Common myeloid progenitor, CD34-positive (primary cell): ENCODE data around the gene ZBTB49.
A peak's percentile ranks its signal among the peaks of the same experiment; 100 is the strongest.

ENCODE experiments used
- CTCF ChIA-PET: fragments of 350-600 bp; sonication (Branson Sonifier 250); formaldehyde crosslinking; loops from one replicate; lab custom pipeline; 2021; ENCODE audit warnings: antibody characterized with exemption; lab: Charles Lee
- POLR2A ChIA-PET: fragments of 350-600 bp; sonication (Branson Sonifier 250); formaldehyde crosslinking; loops from one replicate; lab custom pipeline; 2021; ENCODE audit warnings: antibody characterized with exemption; lab: Charles Lee
- DNase-seq, 3 donors: peaks; one replicate each; pipeline versions ENCODE4 v3.0.0 to v3.0.0-alpha.2; 2013
- H3K27ac ChIP-seq, 2 experiments: 1 replicate in 1 of 2; 2 replicates in 1 of 2; pipeline ENCODE4 v1.7.0; 2013; ENCODE audit warnings: inconsistent platforms in 2 of 2, low read length in 2 of 2, mild to moderate bottlenecking in 2 of 2, low read depth in 1 of 2, moderate library complexity in 1 of 2; ENCODE audit not compliant: severe bottlenecking in 2 of 2, insufficient read depth in 1 of 2, poor library complexity in 1 of 2
- H3K27me3 ChIP-seq, 5 experiments: replicated peaks in 2 of 5; 1 replicate in 3 of 5; 2 replicates in 2 of 5; pipeline versions ENCODE4 v1.6.1 to v1.7.0; 2013; ENCODE audit warnings: low read length in 4 of 5, mild to moderate bottlenecking in 2 of 5, moderate library complexity in 2 of 5, inconsistent platforms in 1 of 5; ENCODE audit not compliant: insufficient read depth in 5 of 5, control insufficient read depth in 4 of 5
- H3K36me3 ChIP-seq, 4 experiments: 1 replicate in 2 of 4; 2 replicates in 2 of 4; pipeline versions ENCODE4 v1.6.1 to v1.7.0; 2013; ENCODE audit warnings: low read length in 3 of 4, control low read depth in 1 of 4, mild to moderate bottlenecking in 1 of 4; ENCODE audit not compliant: control insufficient read depth in 4 of 4, insufficient read depth in 4 of 4
- H3K4me1 ChIP-seq, 4 experiments: 1 replicate in 3 of 4; 2 replicates in 1 of 4; pipeline versions ENCODE4 v1.6.1 to v1.7.1; 2013; ENCODE audit warnings: low read length in 3 of 4, mild to moderate bottlenecking in 3 of 4, control low read depth in 1 of 4, inconsistent platforms in 1 of 4, moderate library complexity in 1 of 4; ENCODE audit not compliant: control insufficient read depth in 4 of 4, insufficient read depth in 4 of 4; ENCODE audit errors: control extremely low read depth in 1 of 4
- H3K4me3 ChIP-seq, 7 experiments: 1 replicate in 4 of 7; 2 replicates in 3 of 7; pipeline versions ENCODE4 v1.5.1 to v1.7.0; 2013; ENCODE audit warnings: mild to moderate bottlenecking in 7 of 7, low read length in 6 of 7, moderate library complexity in 6 of 7, inconsistent platforms in 2 of 7, low read depth in 2 of 7, control low read depth in 1 of 7; ENCODE audit not compliant: insufficient read depth in 4 of 7, control insufficient read depth in 1 of 7; ENCODE audit errors: extremely low read depth in 1 of 7
- H3K9me3 ChIP-seq, 5 experiments: 1 replicate in 4 of 5; 2 replicates in 1 of 5; pipeline versions ENCODE4 v1.6.1 to v1.7.1; 2013; ENCODE audit warnings: low read length in 4 of 5, mild to moderate bottlenecking in 2 of 5, inconsistent platforms in 1 of 5, low read depth in 1 of 5, moderate library complexity in 1 of 5; ENCODE audit not compliant: control insufficient read depth in 4 of 5, insufficient read depth in 2 of 5; ENCODE audit errors: control extremely low read depth in 1 of 5
- WGBS: methylation state at CpG from one replicate; pipeline ENCODE4 v1.1.5; 2013; ENCODE audit not compliant: insufficient coverage; 5-methylcytosine and 5-hydroxymethylcytosine counted together

ZBTB49 gene

DNA sequence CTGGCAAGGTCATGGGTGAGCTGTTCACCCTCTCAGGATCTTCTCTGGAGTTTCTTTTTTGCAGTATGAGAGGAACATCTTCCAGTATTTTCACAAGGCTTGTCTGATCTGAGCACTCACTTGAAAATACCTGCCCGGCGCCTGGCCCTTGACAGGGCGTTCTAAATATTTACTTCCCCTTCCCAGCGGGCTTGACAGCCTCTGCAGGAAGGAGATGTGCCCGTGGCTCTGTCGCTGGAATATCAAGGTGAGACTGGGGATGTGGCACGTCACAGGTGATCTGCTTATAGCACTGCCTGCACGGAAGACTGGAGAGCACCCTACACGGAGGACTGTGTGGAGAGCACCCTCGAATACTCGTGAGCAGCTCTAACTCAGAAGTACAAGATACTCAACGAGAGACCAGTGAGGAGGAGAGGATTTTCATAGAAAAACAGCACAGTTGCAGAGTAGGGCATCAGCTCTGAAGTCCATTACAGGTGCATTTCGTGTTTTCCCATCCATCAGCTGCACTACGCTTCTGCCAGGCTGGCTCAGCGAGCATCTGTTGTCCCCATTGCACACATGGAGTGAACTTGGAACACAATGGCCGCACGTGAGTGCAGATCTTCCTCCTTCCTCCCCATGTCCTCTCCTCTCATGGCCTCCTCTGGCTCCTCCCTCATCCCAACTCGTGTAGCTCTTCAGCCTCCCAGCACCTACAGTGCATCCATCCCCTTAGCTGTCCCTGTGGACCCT, 32.1 kb downstream of the ZBTB49 start:
- CTCF ChIA-PET: interaction anchor here (0.6 to 1.9 kb wide), 6 partner anchors 8 to 252 kb away, joined by 3 to 6 read pairs (median 4); no protein-coding TSS in a partner anchor
- H3K27me3 ChIP-seq: peaks cover 0 to 3% (median 0%) of the 10 kb centered on the region in 5 experiments
- no peak for DNase-seq
- H3K36me3 ChIP-seq: peaks cover 13 to 26% (median 17%) of the 10 kb centered on the region in 4 experiments
- POLR2A ChIA-PET: interaction anchor here (0.5 kb wide), 1 partner anchor 209 kb away, joined by 3 read pairs; no protein-coding TSS in a partner anchor
- peaks cover 0 to 2% (median 0%) of the 10 kb centered on the region in 4 experiments for H3K4me1 ChIP-seq
- H3K9me3 ChIP-seq: no peaks in the 10 kb centered on the region
- 92% methylated on average over 16 of the region's 18 CpGs for WGBS
- no peak overlapping the region for H3K4me3 ChIP-seq
- no peak overlapping the region for H3K27ac ChIP-seq

DNA sequence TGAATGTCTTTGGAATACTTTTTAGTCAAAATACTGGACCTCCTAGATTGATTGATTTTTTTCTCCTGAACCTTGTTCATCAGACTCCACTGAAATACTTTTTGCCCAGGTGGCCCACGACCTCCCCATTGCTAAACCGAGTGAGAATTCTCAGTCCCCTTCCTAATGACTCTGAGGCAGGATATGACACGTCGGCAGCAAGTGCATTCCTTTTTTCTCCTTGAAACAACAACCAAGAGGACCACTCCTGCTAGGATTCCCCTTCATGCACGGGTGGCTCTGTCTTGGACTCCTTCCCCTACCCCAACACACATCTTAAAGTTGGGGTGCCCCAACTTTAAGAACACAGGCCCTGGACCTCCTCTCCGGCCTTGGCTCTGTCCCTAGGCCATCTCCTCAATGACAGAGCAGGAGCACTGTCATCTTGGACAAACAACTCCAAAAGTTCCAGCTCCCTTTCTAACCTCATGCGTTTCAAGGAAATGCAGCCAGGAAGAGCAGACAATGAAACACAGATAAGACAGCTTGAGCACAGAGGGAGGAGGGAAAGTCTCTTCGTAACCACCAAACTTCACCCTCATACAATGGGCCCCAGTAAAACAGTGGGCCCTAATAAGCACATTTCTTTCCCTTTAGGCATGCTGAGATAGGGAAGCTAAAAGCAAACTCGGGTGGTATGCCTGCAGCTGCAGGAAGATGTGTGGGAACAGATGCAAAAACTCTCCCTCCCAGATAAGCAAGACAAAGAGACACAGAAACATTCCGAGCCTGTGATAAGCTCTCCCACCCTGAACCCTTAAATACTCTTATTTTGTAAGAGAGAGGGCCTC, 33.9 kb downstream of the ZBTB49 start:
- peak; percentile 24 to 49 (median 45) for DNase-seq
- H3K4me1 ChIP-seq: peaks cover 0 to 2% (median 0%) of the 10 kb centered on the region in 4 experiments
- peaks cover 8 to 21% (median 16%) of the 10 kb centered on the region in 4 experiments for H3K36me3 ChIP-seq
- no peaks in the 10 kb centered on the region for H3K9me3 ChIP-seq
- H3K27me3 ChIP-seq: peaks cover 0 to 3% (median 0%) of the 10 kb centered on the region in 5 experiments
- peak overlapping the region in 1 of 2 experiments; percentile 72 for H3K27ac ChIP-seq
- POLR2A ChIA-PET: no interaction called here
- H3K4me3 ChIP-seq: no peak overlapping the region
- WGBS: 76% methylated on average over 5 of the region's 10 CpGs
- CTCF ChIA-PET: interaction anchor here (0.7 to 1.5 kb wide), 4 partner anchors 24 to 72 kb away, joined by 3 to 4 read pairs (median 3); no protein-coding TSS in a partner anchor

DNA sequence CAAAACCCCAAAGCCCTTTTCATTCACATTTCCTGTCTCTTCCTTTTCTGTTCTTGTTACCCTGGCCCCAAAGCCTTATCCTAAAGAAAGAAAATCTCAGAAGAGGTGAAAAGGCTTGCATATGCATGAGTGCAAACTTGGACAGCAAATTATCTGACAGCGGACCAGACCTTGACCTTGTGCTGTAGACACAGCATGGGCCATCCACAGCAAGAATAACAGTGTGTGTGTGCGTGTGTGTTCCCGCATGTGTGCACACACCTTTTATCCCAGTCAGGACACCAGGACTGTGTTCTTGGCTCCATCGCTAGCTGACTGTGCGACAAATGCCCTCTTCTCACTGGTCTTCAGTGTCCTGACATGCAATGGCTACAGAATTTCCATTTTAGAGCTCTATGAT, 35.3 kb downstream of the ZBTB49 start:
- WGBS: 96% methylated on average over 5 of the region's 5 CpGs
- DNase-seq: no peak
- Histone ChIP-seq H3K9me3 (no peaks in the 10 kb centered on the region), H3K27ac (no peak overlapping the region), H3K4me3 (no peak overlapping the region), H3K4me1 (peaks cover 0 to 2% (median 0%) of the 10 kb centered on the region in 4 experiments), H3K36me3 (peaks cover 8 to 18% (median 12%) of the 10 kb centered on the region in 4 experiments), H3K27me3 (peaks cover 0 to 3% (median 0%) of the 10 kb centered on the region in 5 experiments)
- ChIA-PET CTCF (interaction anchor here (1.1 to 1.5 kb wide), 3 partner anchors 10 to 27 kb away, joined by 3 to 4 read pairs (median 3); no protein-coding TSS in a partner anchor), POLR2A (no interaction called here)

DNA sequence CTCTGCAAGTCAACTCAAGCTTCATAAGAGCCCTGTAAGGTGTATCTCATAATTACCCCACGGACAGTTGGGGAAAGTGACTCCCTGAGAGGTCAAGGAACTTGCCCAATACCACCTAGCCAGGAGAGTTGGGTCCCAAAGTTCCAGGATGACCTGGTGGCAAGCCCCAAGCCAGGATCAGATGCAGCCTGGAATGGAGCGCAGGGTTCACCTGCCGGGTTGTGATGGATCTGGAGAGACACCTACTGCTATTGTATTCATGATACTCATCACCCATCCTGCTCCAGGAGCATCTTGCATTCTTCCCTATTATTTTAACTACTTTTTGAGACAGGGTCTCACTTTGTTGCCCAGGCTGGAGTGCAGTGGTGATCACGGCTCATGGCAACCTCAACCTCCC, 36.1 kb downstream of the ZBTB49 start:
- no peaks in the 10 kb centered on the region for H3K9me3 ChIP-seq
- no peak for DNase-seq
- no peak overlapping the region for H3K4me3 ChIP-seq
- no peak overlapping the region for H3K27ac ChIP-seq
- peaks cover 0 to 2% (median 0%) of the 10 kb centered on the region in 4 experiments for H3K4me1 ChIP-seq
- ChIA-PET POLR2A (no interaction called here), CTCF (interaction anchor here (1.2 kb wide), 1 partner anchor 9 kb away, joined by 4 read pairs; no protein-coding TSS in a partner anchor)
- 98% methylated on average over 4 of the region's 4 CpGs for WGBS
- H3K27me3 ChIP-seq: peaks cover 0 to 6% (median 0%) of the 10 kb centered on the region in 5 experiments
- peaks cover under 1 to 10% (median 8%) of the 10 kb centered on the region in 4 experiments for H3K36me3 ChIP-seq

DNA sequence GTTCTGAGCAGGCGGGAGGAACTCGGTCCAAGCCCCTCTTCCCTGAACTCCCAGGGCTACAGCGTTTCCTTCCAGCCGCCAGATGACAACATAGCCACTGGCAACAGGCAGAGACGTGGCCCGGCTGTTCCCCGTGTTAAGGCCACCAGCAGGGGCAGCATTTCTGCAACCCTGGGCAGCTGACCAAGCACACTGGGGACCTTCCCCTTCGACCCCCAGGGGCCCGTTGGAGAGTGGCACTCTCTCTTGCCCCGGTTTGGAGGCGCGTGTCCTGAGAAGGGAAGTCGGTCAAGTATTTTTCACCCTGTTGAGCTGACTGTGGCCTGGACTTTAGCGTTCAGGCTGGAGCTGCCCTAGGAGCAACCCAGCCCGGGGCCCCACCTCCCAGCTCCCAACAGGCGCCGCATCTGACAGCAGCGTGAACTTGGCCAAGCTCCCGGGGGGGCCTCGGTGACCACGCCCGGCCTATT, 37.6 kb downstream of the ZBTB49 start:
- CTCF ChIA-PET: interaction anchor here (0.7 to 1.0 kb wide), 2 partner anchors 14 to 68 kb away, joined by 3 read pairs; no protein-coding TSS in a partner anchor
- no peak overlapping the region for H3K4me3 ChIP-seq

DNA sequence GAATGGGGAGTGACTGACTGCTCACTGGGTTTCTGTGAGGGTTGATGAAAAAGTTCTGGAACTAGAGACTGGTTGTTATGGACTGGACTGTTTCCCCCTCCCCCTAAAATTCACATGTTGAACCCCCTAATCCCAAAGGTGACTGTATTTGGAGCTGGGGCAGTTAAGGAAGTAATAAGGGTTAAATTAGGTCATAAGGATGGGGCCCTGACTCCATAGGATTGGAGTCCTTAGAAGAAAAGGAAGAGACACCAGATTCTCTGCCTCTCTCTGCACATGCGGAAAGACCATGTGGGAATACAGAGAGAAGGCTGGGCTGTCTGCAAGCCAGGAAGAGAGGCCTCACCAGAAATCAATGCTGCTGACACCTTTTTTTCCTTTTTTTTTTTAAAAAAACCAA, 38.2 kb downstream of the ZBTB49 start:
- POLR2A ChIA-PET: no interaction called here
- Histone ChIP-seq H3K4me3 (no peak overlapping the region), H3K9me3 (no peaks in the 10 kb centered on the region), H3K36me3 (no peaks in the 10 kb centered on the region), H3K27ac (no peak overlapping the region), H3K4me1 (peaks cover 0 to 2% (median under 1%) of the 10 kb centered on the region in 4 experiments), H3K27me3 (peaks cover 0 to 6% (median 0%) of the 10 kb centered on the region in 5 experiments)
- no peak for DNase-seq
- CTCF ChIA-PET: interaction anchor here (0.7 to 1.8 kb wide), 2 partner anchors 14 to 68 kb away, joined by 3 to 4 read pairs; no protein-coding TSS in a partner anchor
- WGBS: 88% methylated on average over 1 of the region's 1 CpG

More for the DNA sequence above, 37.6 kb downstream of the ZBTB49 start:
- no peak overlapping the region for H3K27ac ChIP-seq
- H3K9me3 ChIP-seq: no peaks in the 10 kb centered on the region
- DNase-seq: peak in 1 of 3 donors; percentile 27
- POLR2A ChIA-PET: no interaction called here
- no peaks in the 10 kb centered on the region for H3K36me3 ChIP-seq
- 45% methylated on average over 22 of the region's 22 CpGs for WGBS
- H3K27me3 ChIP-seq: peaks cover 0 to 6% (median 0%) of the 10 kb centered on the region in 5 experiments
- peaks cover 0 to 2% (median 0%) of the 10 kb centered on the region in 4 experiments for H3K4me1 ChIP-seq
